Vagina (tissue), 2 donors: Measurements from ENCODE around the gene TCOF1. TPM values are rescaled to one million over a fixed set of nuclear protein-coding genes. Genes with fewer than 3 reads are reported as not detected.

Experiments
- DNase-seq, 2 donors: peaks; one replicate each; pipeline ENCODE4 v3.0.0-alpha.2; 2017; ENCODE audit errors: extremely low spot score in 2 of 2
- H3K27ac ChIP-seq: fragments of 200-600 bp; sonication (generic); one replicate; pipeline ENCODE4 v1.5.1; 2019
- H3K27me3 ChIP-seq: fragments of 200-600 bp; sonication (generic); one replicate; pipeline ENCODE4 v1.5.1; 2019
- H3K36me3 ChIP-seq, 2 donors: fragments of 200-600 bp; sonication (generic); one replicate each; pipeline ENCODE4 v1.5.1; 2017 to 2019
- H3K4me1 ChIP-seq: fragments of 200-600 bp; sonication (generic); one replicate; pipeline ENCODE4 v1.5.1; 2019
- H3K4me3 ChIP-seq, 2 donors: fragments of 200-600 bp; sonication (generic); 1 replicate in 1 of 2; 2 replicates in 1 of 2; pipeline ENCODE4 v1.5.1; 2016 to 2019
- H3K9me3 ChIP-seq: fragments of 200-600 bp; sonication (generic); one replicate; pipeline ENCODE4 v1.5.1; 2019
- POLR2A ChIP-seq, 2 donors: fragments of 450-650 bp; IDR thresholded peaks; one replicate each; pipeline ENCODE4 v1.6.1; 2017; ENCODE audit warnings: antibody characterized with exemption in 2 of 2, mild to moderate bottlenecking in 2 of 2, moderate library complexity in 2 of 2
- POLR2AphosphoS5 ChIP-seq, 2 donors: sonication (generic); formaldehyde crosslinking; IDR thresholded peaks; one replicate each; pipeline ENCODE4 v1.9.0; 2017; ENCODE audit warnings: antibody characterized with exemption in 2 of 2, mild to moderate bottlenecking in 2 of 2, low read depth in 1 of 2; ENCODE audit not compliant: insufficient read depth in 1 of 2
- intact Hi-C: fragments of 100-400 bp; cut with DNase I; formaldehyde crosslinking; loops from one replicate; pipeline ENCODE4 v1.15.1; 2023
- total RNA-seq: library from RNA; depleted of rRNA; stranded (reverse); fragments of >200 nt; gene quantifications from one replicate; pipeline ENCODE4 v1.2.3, GENCODE V29; 2016
- TF ChIP-seq, protein P1 (sequence below), 3 experiments: fragments of 450-650 bp in 2 of 3; fragments of 200-600 bp in 1 of 3; sonication (generic) in 1 of 3; IDR thresholded peaks; one replicate each; pipeline ENCODE4 v1.5.1; 2017 to 2019; ENCODE audit warnings: antibody characterized with exemption in 3 of 3, mild to moderate bottlenecking in 2 of 3, moderate library complexity in 2 of 3

Gene TCOF1
- total RNA-seq, 1 donor from 2014 or later: 39.3 TPM

DNA sequence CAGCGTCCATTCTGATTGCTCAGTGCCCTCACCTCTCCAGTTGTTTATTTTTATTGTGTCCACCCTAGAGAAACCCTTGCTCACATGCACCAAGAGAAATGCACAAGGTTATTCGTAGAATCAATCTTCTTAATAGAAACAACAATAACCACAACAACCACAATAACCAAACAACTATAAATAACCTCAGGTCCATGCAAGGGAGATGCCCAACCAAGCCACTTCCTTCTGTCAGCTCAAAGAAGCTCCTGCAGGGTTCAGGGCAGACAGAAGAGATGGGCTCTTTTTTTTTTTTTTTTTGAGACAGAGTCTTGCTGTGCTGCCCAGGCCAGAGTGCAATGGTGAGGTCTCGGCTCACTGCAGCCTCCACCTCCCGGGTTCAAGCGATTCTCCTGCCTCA, 14.9 kb upstream of the TCOF1 start:
- Histone ChIP-seq H3K9me3 (no peaks in the 10 kb centered on the region), H3K27me3 (no peaks in the 10 kb centered on the region), H3K27ac (no peak overlapping the region), H3K4me3 (no peak overlapping the region), H3K36me3 (no peaks in the 10 kb centered on the region), H3K4me1 (no peaks in the 10 kb centered on the region)
- no peak for DNase-seq
- intact Hi-C loops: no loop called here
- TF ChIP-seq, protein P1, sequence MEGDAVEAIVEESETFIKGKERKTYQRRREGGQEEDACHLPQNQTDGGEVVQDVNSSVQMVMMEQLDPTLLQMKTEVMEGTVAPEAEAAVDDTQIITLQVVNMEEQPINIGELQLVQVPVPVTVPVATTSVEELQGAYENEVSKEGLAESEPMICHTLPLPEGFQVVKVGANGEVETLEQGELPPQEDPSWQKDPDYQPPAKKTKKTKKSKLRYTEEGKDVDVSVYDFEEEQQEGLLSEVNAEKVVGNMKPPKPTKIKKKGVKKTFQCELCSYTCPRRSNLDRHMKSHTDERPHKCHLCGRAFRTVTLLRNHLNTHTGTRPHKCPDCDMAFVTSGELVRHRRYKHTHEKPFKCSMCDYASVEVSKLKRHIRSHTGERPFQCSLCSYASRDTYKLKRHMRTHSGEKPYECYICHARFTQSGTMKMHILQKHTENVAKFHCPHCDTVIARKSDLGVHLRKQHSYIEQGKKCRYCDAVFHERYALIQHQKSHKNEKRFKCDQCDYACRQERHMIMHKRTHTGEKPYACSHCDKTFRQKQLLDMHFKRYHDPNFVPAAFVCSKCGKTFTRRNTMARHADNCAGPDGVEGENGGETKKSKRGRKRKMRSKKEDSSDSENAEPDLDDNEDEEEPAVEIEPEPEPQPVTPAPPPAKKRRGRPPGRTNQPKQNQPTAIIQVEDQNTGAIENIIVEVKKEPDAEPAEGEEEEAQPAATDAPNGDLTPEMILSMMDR (IDR thresholded peaks at IDR 0.05): no peak
- no peak for TF ChIP-seq POLR2AphosphoS5 (IDR thresholded peaks at IDR 0.05; ENCODE audit: insufficient read depth in 1 of 2, low read depth in 1 of 2)
- TF ChIP-seq POLR2A (IDR thresholded peaks at IDR 0.05): no peak

DNA sequence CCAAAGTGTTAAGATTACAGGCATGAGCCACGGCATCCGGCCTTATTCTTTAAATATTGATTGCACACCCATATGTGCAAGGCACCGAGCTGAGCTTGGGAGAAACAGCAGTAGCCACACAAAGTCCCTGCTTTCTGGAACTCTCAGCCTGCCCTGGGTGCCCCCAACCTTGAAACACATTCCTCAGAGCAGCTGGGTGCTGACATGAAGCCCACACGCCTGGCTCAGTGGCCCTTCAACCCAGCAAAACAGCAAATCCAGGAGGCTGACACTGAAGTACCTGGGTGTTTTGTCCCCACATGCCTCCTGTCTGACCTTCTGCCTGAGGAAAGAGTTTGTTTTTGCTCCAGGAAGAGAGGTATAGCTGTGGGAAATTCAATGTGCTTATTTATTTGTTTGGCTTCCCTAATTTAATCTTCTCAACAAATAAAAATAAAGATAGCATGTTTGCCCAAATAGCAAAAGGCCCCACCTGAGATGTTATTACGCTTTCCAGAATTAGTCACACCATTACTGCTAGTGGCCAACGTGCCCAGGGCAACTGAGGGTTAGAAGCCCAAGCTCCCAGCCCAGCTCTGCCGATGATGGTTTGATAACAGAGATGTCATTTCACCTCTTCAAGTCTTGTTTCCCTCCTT, 13.4 kb upstream of the TCOF1 start:
- Histone ChIP-seq H3K4me3 (no peak overlapping the region), H3K4me1 (no peaks in the 10 kb centered on the region), H3K36me3 (no peaks in the 10 kb centered on the region), H3K27me3 (no peaks in the 10 kb centered on the region), H3K27ac (no peak overlapping the region), H3K9me3 (no peaks in the 10 kb centered on the region)
- intact Hi-C loops: no loop called here
- DNase-seq: no peak
- TF ChIP-seq, protein P1 (IDR thresholded peaks at IDR 0.05): no peak
- no peak for TF ChIP-seq POLR2A (IDR thresholded peaks at IDR 0.05)
- TF ChIP-seq POLR2AphosphoS5 (IDR thresholded peaks at IDR 0.05; ENCODE audit: insufficient read depth in 1 of 2, low read depth in 1 of 2): no peak

DNA sequence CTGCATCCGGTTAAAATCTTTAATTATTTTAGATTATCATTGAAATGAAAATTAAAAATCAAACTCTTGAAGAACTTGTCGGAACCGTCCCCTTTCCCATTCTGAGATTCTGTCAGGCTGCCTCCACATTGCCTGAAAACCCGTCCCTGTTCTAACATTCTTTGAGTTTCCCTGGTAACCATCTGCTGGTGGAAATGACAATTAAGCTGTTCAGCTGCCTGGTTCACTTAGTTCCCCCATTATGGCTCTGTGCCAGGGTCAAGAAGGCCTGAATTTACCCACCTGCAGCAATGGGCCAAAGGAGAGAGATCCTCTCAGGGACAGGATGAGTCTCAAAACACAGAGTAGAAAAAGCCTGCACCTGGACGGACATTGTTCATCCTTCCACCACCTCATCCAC, 11.8 kb upstream of the TCOF1 start:
- TF ChIP-seq POLR2A (IDR thresholded peaks at IDR 0.05): no peak
- TF ChIP-seq POLR2AphosphoS5 (IDR thresholded peaks at IDR 0.05; ENCODE audit: insufficient read depth in 1 of 2, low read depth in 1 of 2): no peak
- TF ChIP-seq, protein P1 (IDR thresholded peaks at IDR 0.05): no peak
- no peak overlapping the region for H3K4me3 ChIP-seq
- no peaks in the 10 kb centered on the region for H3K27me3 ChIP-seq
- H3K4me1 ChIP-seq: no peaks in the 10 kb centered on the region
- H3K27ac ChIP-seq: no peak overlapping the region
- intact Hi-C loops: no loop called here
- no peaks in the 10 kb centered on the region for H3K36me3 ChIP-seq
- DNase-seq: no peak
- no peaks in the 10 kb centered on the region for H3K9me3 ChIP-seq

DNA sequence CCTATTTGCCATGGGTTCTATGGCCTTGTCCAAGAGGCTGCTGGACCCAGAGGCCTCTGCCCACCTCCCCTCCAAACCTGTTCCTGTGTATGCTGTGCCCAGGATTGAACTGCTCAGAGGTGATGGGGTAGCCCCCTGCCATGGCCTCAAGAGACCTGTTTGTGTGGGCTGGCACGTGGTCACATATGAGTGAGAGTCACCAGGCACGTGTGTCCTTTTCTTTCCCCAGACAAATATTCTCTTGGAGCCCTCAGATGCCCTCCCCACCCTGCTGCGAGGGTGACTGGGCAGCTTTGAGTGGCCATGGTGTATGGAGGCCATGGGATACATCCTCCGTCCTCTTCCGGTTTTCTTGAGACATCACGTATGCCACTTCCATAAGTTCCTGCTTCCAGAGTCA, 10.9 kb upstream of the TCOF1 start:
- H3K4me1 ChIP-seq: no peaks in the 10 kb centered on the region
- no peaks in the 10 kb centered on the region for H3K27me3 ChIP-seq
- H3K27ac ChIP-seq: no peak overlapping the region
- TF ChIP-seq POLR2AphosphoS5 (IDR thresholded peaks at IDR 0.05; ENCODE audit: insufficient read depth in 1 of 2, low read depth in 1 of 2): no peak
- TF ChIP-seq, protein P1 (IDR thresholded peaks at IDR 0.05): no peak
- no peak for TF ChIP-seq POLR2A (IDR thresholded peaks at IDR 0.05)
- no peaks in the 10 kb centered on the region for H3K36me3 ChIP-seq
- no peak for DNase-seq
- H3K9me3 ChIP-seq: no peaks in the 10 kb centered on the region
- intact Hi-C loops: no loop called here
- H3K4me3 ChIP-seq: no peak overlapping the region

DNA sequence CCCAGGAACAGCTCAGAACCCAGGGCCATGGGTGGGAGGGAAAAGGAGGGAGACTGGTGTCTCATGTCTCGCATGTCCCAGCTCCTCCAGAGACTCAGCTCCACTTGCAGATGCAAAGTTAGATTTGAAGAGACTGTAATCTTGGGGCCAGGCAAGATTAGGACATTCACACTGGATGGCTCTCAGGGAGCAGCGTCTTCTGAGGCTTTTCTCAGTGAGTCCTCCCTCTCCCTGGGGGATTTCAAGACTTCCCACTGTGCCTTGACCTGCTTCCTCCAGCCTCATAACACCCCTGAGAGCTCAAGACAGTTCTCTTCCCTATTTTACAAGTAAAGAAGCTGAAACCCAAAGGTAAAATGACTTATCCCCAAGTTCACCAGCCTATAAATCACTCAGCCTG, 10.5 kb upstream of the TCOF1 start:
- no peaks in the 10 kb centered on the region for H3K9me3 ChIP-seq
- H3K4me1 ChIP-seq: no peaks in the 10 kb centered on the region
- no peak overlapping the region for H3K4me3 ChIP-seq
- H3K36me3 ChIP-seq: no peaks in the 10 kb centered on the region
- H3K27me3 ChIP-seq: no peaks in the 10 kb centered on the region
- intact Hi-C loops: no loop called here
- TF ChIP-seq POLR2AphosphoS5 (IDR thresholded peaks at IDR 0.05; ENCODE audit: insufficient read depth in 1 of 2, low read depth in 1 of 2) (no peak), POLR2A (IDR thresholded peaks at IDR 0.05) (no peak)
- TF ChIP-seq, protein P1 (IDR thresholded peaks at IDR 0.05): no peak
- no peak overlapping the region for H3K27ac ChIP-seq
- no peak for DNase-seq
